Measurements from ENCODE around the gene MDFIC.

MDFIC gene

DNA sequence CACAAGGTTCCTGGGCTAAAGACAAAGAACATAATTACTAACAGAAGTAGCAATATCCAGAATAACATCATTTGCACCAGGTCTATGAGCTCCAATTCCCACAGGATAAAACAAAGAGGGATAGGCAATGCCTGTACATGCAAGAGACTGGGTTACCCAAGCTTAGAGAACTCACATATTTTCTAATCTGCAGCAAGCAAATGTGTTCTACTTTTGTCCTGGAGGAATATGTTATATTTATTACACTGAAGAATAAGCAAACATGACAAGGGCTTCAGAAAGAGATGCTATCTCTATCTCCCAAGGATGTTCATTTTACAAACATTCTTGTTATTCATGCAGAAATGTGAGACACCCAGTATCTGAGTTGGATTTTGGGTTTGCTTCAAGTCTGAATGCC is 118.6 kb downstream of the MDFIC start:
- TF ChIP-seq, protein P1, sequence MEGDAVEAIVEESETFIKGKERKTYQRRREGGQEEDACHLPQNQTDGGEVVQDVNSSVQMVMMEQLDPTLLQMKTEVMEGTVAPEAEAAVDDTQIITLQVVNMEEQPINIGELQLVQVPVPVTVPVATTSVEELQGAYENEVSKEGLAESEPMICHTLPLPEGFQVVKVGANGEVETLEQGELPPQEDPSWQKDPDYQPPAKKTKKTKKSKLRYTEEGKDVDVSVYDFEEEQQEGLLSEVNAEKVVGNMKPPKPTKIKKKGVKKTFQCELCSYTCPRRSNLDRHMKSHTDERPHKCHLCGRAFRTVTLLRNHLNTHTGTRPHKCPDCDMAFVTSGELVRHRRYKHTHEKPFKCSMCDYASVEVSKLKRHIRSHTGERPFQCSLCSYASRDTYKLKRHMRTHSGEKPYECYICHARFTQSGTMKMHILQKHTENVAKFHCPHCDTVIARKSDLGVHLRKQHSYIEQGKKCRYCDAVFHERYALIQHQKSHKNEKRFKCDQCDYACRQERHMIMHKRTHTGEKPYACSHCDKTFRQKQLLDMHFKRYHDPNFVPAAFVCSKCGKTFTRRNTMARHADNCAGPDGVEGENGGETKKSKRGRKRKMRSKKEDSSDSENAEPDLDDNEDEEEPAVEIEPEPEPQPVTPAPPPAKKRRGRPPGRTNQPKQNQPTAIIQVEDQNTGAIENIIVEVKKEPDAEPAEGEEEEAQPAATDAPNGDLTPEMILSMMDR (conservative IDR thresholded peaks at IDR 0.05) = no peak

GRCh38 chr7:115042596-115042995 is 120.7 kb downstream of the MDFIC start:
- no peak overlapping the region for H3K27ac ChIP-seq
- TF ChIP-seq, protein P1 (conservative IDR thresholded peaks at IDR 0.05) = no peak

More for the DNA sequence above, 118.6 kb downstream of the MDFIC start:
- H3K27ac ChIP-seq = no peak overlapping the region

GRCh38 chr7:115043605-115044004 is 121.7 kb downstream of the MDFIC start:
- TF ChIP-seq, protein P1 (conservative IDR thresholded peaks at IDR 0.05) = no peak
- H3K27ac ChIP-seq = no peak overlapping the region

- TF ChIP-seq, protein P1 (conservative IDR thresholded peaks at IDR 0.05) = no peak
- H3K27ac ChIP-seq = no peak overlapping the region
These were observed 122.3 kb downstream of the MDFIC start for GRCh38 chr7:115044224-115044623.

- TF ChIP-seq, protein P1 (conservative IDR thresholded peaks at IDR 0.05) = no peak
- no peak overlapping the region for H3K27ac ChIP-seq
These were observed 126.2 kb downstream of the MDFIC start for GRCh38 chr7:115047958-115048720.

DNA sequence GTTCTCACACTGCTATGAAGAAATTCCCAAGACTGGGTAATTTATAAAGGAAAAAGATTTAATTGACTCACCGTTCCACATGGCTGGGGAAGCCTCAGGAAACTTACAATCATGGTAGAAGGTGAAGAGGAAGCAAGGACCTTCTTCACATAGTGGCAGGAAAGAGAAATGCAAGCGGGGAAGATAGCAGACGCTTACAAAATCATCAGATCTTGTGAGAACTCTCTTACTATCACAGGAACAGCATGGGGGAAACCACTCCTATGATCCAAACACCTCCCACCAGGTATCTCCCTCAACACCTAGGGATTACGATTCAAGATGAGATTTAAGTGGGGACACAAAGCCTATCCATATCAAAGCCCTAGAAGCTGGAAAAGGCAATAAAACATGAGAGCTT is 130.8 kb downstream of the MDFIC start:
- TF ChIP-seq, protein P1 (conservative IDR thresholded peaks at IDR 0.05) = no peak; the same call in 1 of the 2 replicates
- H3K27ac ChIP-seq = no peak overlapping the region

- TF ChIP-seq, protein P1 (conservative IDR thresholded peaks at IDR 0.05) = no peak
- no peak overlapping the region for H3K27ac ChIP-seq
These were observed 132.7 kb downstream of the MDFIC start for GRCh38 chr7:115054478-115055065.

All from VCaP (cell line).